Activated T-helper 2 cell treated with anti-CD3 and anti-CD28 coated beads, Interferon-gamma antibody, Interleukin-2, Interleukin-4, amounts not matched to agents 10 μg/mL and 5 μg/mL and 100 μg/mL, durations not matched to agents 14 hours and 24 hours and 36 hours (primary cell): ENCODE data around the gene DCUN1D2. TPM values are rescaled to one million over a fixed set of nuclear protein-coding genes. Genes with fewer than 3 reads are reported as not detected.

Experiments
- DNase-seq: peaks from one replicate; pipeline ENCODE4 v3.0.0; 2021; ENCODE audit warnings: low spot score
- H3K27ac Mint-ChIP-seq: one replicate; pipeline ENCODE4 v1.8.0; 2021; ENCODE audit warnings: mixed read lengths
- H3K27me3 Mint-ChIP-seq: one replicate; pipeline ENCODE4 v1.8.0; 2021; ENCODE audit warnings: low read depth, mixed read lengths
- H3K36me3 Mint-ChIP-seq: one replicate; pipeline ENCODE4 v1.8.0; 2021; ENCODE audit warnings: low read depth, mixed read lengths
- H3K4me1 Mint-ChIP-seq: one replicate; pipeline ENCODE4 v1.8.0; 2021; ENCODE audit warnings: low read depth, mixed read lengths
- H3K4me3 Mint-ChIP-seq: one replicate; pipeline ENCODE4 v1.8.0; 2021; ENCODE audit warnings: low read depth, mild to moderate bottlenecking, moderate library complexity, mixed read lengths
- H3K9me3 Mint-ChIP-seq: one replicate; pipeline ENCODE4 v1.8.0; 2021; ENCODE audit warnings: mixed read lengths
- intact Hi-C: fragments of 100-400 bp; cut with micrococcal nuclease; formaldehyde crosslinking; loops from one replicate; pipeline ENCODE4 v1.15.1; 2023
- total RNA-seq: library from RNA; stranded (reverse); gene quantifications from 2 replicates; pipeline ENCODE4 v1.2.3, GENCODE V29; 2022

DCUN1D2 gene
- total RNA-seq, 1 donor from 2014 or later = 25.5 TPM

DNA sequence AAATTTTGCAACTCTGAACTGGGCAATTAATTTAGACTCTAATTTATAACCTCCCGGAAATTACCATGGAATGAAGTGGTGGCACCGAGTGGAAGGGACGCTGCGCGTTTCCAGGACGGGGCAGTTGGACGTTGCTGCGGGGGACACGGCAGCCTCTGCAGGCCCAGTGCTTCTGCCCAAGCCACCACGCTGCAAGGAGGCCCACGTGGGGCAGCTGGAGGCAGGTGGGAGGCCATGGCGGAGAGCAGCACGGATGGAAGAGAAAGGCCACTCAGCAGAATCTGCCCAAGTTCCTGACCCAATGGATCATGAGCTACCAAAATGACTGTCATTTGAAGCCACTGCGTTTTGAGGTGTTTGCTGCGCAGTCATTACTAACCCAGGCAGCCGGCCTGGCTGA is 26.0 kb downstream of the DCUN1D2 start:
- Mint-ChIP-seq H3K9me3 (no peaks in the 10 kb centered on the region), H3K27me3 (no peaks in the 10 kb centered on the region), H3K36me3 (peaks cover 20% of the 10 kb centered on the region), H3K4me3 (no peak overlapping the region), H3K4me1 (peaks cover 2% of the 10 kb centered on the region), H3K27ac (no peak overlapping the region)
- intact Hi-C loops = no loop called here
- no peak for DNase-seq

DNA sequence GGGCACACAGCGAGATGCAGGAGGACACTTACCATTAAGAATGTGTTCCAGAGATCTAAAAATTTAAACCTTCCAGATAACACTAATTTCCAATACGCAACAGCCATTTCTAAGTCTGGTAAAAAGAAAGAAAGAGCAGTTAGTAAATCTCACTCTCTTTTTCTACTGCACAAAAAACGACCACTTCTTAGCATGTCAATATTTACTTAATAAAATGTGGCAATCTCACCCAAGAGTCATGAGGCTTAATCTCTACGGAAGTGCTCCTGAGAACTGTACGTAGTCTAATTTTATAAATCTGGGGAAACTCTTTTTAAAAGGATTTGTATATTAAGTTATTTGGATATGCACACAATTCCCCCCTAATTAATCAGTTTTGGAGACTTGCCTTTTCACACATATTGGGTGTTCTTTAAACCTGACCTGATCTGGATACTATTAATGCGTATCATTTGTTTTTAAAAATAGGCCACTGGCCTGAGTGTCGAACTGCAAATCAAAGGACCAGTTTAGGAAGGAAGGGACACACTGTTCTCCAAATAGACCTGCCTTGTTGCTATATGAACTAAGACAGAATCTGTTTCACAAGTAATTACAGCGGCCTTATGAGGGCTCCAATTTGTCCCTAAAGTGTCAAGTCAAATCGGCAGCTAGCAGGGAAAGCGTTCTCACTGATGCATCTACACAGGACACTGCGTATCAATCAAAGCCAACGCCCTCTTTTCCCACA is 29.3 kb downstream of the DCUN1D2 start:
- Mint-ChIP-seq H3K36me3 (peaks cover 25% of the 10 kb centered on the region), H3K27ac (no peak overlapping the region), H3K9me3 (no peaks in the 10 kb centered on the region), H3K4me3 (no peak overlapping the region), H3K4me1 (peaks cover 2% of the 10 kb centered on the region), H3K27me3 (no peaks in the 10 kb centered on the region)
- intact Hi-C loops = no loop called here
- no peak for DNase-seq

DNA sequence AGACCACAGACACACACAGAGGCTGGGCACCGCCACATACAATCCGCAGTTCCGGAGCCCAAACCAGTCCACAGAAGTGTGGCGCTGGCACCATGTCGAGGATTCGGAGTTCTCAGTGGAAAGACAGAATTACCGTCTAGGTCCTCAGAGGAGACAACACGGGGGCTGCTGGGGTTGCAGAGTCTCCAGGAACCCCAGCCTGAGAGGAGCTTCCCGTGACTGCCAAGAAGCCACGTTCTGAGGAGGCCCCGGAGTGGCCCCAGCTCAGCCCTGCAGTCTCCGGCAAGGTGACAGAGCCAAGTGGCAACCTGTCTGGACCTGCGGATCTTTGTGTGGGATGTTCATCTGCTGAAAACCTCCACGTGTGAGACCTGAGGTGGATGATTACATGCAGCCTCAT is 29.9 kb downstream of the DCUN1D2 start:
- H3K9me3 Mint-ChIP-seq = no peaks in the 10 kb centered on the region
- H3K36me3 Mint-ChIP-seq = peaks cover 29% of the 10 kb centered on the region
- no peak overlapping the region for H3K27ac Mint-ChIP-seq
- H3K4me3 Mint-ChIP-seq = no peak overlapping the region
- H3K4me1 Mint-ChIP-seq = peaks cover 2% of the 10 kb centered on the region
- intact Hi-C loops = no loop called here
- no peak for DNase-seq
- H3K27me3 Mint-ChIP-seq = no peaks in the 10 kb centered on the region

DNA sequence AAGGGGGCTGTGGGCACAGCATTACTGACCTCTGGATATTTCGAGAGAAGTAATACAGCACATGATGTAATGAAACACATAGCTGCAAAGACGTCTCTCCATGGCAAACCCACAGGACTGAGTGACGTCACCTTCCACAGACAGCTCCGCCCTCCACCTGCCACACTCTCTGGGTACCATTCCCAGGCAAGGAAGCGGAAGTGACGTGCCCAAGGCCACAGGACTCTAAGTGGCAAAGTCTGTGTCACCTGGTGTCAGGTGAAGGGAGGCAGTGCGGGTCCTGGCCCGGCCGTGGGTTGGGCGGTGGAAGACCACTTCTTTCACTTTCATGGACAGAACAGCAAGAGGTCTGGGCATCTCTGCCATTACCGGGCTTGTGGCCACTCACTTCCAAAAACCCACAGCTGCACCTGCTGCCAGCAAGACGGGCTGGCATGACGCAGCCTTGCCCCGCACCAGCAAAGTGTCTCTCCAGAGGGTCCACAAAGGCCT is 30.4 kb downstream of the DCUN1D2 start:
- DNase-seq = no peak
- peaks cover 29% of the 10 kb centered on the region for H3K36me3 Mint-ChIP-seq
- no peak overlapping the region for H3K27ac Mint-ChIP-seq
- no peaks in the 10 kb centered on the region for H3K9me3 Mint-ChIP-seq
- no peaks in the 10 kb centered on the region for H3K27me3 Mint-ChIP-seq
- H3K4me1 Mint-ChIP-seq = no peaks in the 10 kb centered on the region
- no peak overlapping the region for H3K4me3 Mint-ChIP-seq
- intact Hi-C loops = no loop called here

DNA sequence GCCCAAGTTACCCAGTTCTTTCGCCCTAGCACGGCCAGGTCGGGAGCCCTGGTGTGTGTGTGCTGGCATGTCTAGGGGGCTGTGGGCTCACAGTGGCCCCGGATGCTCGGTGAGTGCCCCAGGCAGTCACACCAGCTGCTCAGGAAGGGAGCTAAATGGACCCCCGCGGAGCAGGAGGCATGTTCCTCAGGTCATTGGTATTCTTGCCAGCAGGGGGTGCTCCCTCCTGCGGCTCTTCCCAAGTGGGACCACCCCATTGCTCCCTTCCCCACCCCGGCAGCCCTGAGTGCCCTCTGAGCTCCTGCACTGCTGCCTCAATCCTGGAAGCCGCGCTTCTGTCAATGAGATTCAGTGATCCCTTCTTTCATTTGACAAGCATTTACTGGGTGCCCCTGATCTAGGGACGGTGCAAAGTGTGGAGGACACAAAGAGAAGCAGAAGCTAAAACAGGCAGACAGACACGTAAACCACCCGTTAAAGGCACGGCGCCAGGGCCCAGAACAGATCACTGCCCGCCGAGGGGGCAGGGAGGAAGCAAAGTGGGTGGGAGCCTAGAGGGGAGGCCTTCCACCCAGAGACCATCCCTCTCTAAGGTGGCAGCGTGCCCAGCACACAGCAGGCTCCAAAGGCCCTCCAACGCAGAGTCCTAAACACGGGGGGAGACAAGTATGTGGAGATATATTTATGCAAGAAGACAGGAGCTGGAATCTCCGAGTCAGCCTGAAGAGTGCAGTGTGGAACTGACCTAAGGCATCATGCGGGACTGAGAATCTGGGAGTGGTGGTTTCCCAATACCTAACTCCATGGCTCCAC is 32.1 kb downstream of the DCUN1D2 start:
- no peak for DNase-seq
- intact Hi-C loops = no loop called here
- no peak overlapping the region for H3K4me3 Mint-ChIP-seq

DNA sequence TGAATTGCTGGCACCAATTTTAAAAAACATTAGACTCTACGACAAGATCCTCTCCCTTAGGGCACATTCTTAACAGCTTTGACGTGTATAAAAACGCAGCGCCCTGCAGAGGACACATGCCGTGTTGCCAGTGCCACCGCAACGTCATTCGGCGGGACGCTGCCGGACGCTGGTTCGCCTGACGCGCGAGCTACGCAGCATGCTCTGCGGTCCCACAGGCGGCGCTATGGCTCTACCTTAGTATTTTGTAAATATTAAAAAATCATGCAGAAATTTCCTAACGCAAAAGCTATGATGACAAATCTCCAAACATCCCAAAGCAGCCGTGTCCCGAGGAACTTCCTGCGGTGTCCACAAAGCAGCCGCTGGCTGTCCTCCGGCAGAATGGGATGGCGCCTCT is 33.0 kb downstream of the DCUN1D2 start:
- Mint-ChIP-seq H3K4me3 (no peak overlapping the region), H3K36me3 (peaks cover 27% of the 10 kb centered on the region), H3K27me3 (no peaks in the 10 kb centered on the region), H3K4me1 (no peaks in the 10 kb centered on the region), H3K9me3 (no peaks in the 10 kb centered on the region), H3K27ac (no peak overlapping the region)
- no peak for DNase-seq
- intact Hi-C loops = no loop called here

More for the DNA sequence above, 32.1 kb downstream of the DCUN1D2 start:
- Mint-ChIP-seq H3K36me3 (peaks cover 29% of the 10 kb centered on the region), H3K9me3 (no peaks in the 10 kb centered on the region), H3K27ac (no peak overlapping the region), H3K27me3 (no peaks in the 10 kb centered on the region), H3K4me1 (no peaks in the 10 kb centered on the region)

DNA sequence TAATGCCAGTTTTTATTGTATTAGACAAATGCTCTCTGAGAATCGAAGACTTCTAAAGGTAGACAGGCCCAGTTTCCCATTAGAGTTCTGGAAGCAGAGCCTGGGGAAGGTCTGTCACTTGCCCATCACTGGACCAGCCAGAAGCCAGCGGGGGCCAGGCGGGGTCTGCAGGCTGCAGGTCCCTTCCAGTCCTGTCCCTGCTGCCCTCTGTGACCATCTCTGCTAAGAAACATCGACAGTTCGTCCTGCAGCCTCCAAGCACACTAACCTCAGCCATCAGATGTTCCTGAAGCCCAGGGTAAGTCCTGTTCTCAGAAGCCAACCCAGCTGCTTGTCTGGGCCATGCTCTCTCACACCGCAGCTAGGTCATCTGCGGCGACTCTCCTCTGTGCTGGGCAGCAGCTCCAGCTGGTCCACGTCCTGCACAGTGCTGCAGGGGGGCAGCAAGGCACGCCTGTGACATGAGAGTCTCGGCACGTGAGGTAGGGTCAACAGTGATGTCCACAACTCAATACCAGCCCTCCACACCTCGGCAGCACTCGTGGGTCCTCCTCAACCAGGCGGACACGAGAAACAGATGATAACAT is 34.3 kb downstream of the DCUN1D2 start:
- Mint-ChIP-seq H3K9me3 (no peaks in the 10 kb centered on the region), H3K27me3 (no peaks in the 10 kb centered on the region), H3K36me3 (peaks cover 25% of the 10 kb centered on the region), H3K4me1 (no peaks in the 10 kb centered on the region), H3K27ac (no peak overlapping the region), H3K4me3 (no peak overlapping the region)
- intact Hi-C loops = no loop called here
- DNase-seq = no peak

DNA sequence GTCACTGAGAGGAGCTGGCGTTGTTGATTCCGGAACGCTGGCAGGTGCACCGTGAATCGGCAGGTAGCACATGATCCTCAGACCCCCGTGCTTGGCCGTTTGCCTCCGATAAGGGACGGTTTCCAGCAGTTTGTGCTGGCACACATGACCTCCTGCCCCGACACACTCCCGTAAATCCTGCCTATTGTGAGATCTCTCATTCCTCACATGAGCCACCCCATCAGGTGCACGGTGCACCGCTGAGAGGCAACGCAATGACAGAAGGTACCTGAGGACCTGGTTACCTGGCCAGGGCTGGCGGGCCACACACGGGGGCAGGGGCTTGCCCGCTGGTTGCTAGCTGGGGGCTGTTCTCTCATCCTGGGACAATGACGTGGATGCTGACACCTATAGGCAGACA is 35.1 kb downstream of the DCUN1D2 start:
- intact Hi-C loops = no loop called here
- no peaks in the 10 kb centered on the region for H3K9me3 Mint-ChIP-seq
- DNase-seq = no peak
- no peak overlapping the region for H3K27ac Mint-ChIP-seq
- H3K4me1 Mint-ChIP-seq = no peaks in the 10 kb centered on the region
- H3K4me3 Mint-ChIP-seq = no peak overlapping the region
- peaks cover 24% of the 10 kb centered on the region for H3K36me3 Mint-ChIP-seq
- no peaks in the 10 kb centered on the region for H3K27me3 Mint-ChIP-seq

DNA sequence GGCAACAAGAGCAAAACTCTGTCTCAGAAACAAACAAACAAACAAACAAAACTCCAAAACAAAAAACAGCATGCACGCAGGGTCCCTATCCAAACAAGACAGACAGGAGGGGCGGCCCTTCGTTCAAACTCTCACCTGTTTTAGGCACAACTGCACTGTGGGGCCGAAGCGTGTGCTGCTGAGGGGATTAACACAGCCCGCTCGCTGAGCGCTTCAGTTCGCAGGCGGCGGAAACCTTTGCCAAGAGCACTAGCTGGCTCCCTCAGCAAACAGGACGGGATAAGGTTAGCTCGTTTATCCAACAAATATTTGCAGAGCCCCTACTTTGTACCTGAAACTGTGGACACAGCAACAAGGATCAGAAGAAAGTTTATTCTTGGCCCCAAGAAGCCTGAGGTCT is 35.6 kb downstream of the DCUN1D2 start:
- Mint-ChIP-seq H3K4me1 (no peaks in the 10 kb centered on the region), H3K4me3 (no peak overlapping the region), H3K36me3 (peaks cover 20% of the 10 kb centered on the region), H3K9me3 (no peaks in the 10 kb centered on the region), H3K27me3 (no peaks in the 10 kb centered on the region), H3K27ac (no peak overlapping the region)
- intact Hi-C loops = no loop called here
- no peak for DNase-seq

DNA sequence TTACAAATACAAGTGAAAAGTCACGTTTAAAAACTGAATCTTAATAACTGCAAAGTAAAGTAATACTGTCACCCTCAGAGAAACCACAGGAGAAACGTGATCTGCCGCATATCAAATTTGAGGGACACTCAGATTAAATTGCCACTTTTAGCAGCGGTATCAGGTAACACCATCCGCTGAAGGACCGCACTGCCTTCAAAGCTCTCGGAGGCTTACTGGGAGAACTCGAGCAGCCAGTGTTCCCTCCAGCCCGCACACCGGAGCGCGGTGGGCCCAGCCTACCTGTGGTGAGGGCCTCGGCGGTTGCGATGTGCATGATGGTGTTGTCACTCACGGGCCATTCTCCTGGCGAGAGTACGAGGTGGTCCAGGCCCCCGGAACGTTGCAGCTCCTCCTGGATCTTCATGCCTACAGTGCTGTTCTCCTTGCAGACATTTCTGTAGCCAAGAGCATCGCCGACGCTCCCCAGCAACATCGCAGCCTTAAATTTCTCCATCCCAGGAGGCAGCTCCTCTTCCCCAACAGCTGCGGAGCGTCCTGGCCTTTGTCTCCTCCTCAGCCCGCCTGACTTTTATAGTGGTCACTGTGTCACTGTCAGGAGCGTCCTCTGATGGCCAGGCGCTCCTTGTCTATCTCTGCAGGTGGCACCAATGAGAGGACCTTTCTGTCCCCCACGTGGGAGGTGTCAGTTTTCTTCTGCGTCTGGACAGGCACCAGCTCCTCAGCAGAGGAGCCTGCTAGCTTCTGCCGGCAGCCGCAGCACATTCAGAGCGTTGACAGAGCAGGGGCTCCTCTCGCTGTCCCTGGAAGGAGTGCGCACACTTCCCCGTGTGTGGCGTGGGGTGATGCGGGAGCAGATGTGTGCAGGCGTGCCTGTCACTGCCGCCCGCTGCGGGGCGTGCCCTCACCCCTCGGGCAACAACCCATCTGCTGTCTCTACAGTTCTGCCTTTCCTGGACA is 37.3 kb downstream of the DCUN1D2 start, which contains the start of gene ADPRHL1:
Gene ADPRHL1 (minus strand): TSS at position 547 of the 960 bp plus-strand sequence. CDS start 51 bp downstream, at position 496.
- Mint-ChIP-seq H3K4me1 (no peaks in the 10 kb centered on the region), H3K9me3 (no peaks in the 10 kb centered on the region), H3K36me3 (peaks cover 8% of the 10 kb centered on the region), H3K4me3 (no peak within 1 kb of the TSS), H3K27me3 (no peaks in the 10 kb centered on the region), H3K27ac (no peak within 1 kb of the TSS)
- DNase-seq = no peak
- intact Hi-C loops = no loop called here

DNA sequence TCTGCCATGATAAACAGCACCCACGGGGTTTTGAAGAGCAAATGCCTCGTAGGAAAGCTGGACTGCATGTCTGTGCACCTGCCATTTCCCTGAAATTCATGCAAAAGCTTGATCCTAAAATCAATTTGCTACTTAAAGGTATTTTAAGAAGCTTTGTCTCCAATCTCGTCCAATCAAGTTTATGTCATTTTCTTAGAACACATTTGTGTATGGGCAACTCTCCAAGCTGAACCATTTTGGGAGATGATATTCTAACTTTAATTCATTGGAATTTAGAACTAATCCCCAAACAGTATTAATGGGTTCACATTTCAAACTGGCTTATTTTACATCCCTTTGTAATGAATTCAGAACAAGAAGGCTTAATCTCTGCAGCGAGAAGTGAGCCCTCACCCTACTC is 38.0 kb downstream of the DCUN1D2 start:
- H3K9me3 Mint-ChIP-seq = no peaks in the 10 kb centered on the region
- H3K4me1 Mint-ChIP-seq = no peaks in the 10 kb centered on the region
- H3K36me3 Mint-ChIP-seq = peaks cover 7% of the 10 kb centered on the region
- H3K4me3 Mint-ChIP-seq = no peak overlapping the region
- no peak overlapping the region for H3K27ac Mint-ChIP-seq
- H3K27me3 Mint-ChIP-seq = no peaks in the 10 kb centered on the region
- intact Hi-C loops = no loop called here
- DNase-seq = no peak

DNA sequence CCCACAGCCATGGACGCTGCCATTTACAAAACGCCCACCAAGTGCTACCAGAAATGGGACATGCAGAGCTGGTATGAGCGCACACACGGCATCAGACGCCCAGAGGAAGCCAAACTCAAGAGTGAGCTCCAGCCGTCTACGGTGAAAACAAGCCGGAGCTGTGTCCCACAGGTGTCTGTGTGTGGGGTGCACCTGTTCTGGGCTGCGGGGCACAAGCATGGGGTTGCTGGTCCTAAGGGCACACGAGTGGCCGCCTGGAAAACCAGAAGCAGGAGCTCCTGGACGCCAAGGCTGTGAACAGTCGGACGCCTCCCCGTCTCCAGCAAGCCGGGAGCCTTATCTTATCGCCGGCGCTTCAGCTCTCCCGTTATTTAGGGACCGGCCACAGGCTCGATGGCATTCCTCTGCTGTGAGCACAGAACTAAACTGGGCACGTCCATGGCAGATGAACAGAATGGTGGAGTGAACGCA is 38.5 kb downstream of the DCUN1D2 start:
- Mint-ChIP-seq H3K9me3 (no peaks in the 10 kb centered on the region), H3K4me3 (no peak overlapping the region), H3K36me3 (peaks cover 4% of the 10 kb centered on the region), H3K4me1 (no peaks in the 10 kb centered on the region), H3K27me3 (no peaks in the 10 kb centered on the region), H3K27ac (no peak overlapping the region)
- intact Hi-C loops = no loop called here
- DNase-seq = no peak
